NCI-H82 treated with DMSO at 0.1 percent for 48 hours (cell line): ENCODE results near the gene SRRT.
"Not testable (repeated sequence)": the region's sequence is repeated elsewhere in the genome, so short reads cannot be mapped to it uniquely, and the experiment has no call there.

Experiments used
- DNase-seq: peaks from one replicate; lab custom pipeline; 2025; ENCODE audit not compliant: unreplicated experiment; lab: John Stamatoyannopoulos, UW

The SRRT gene

GRCh38 chr7:100854899-100855298, 20.0 kb upstream of the SRRT start:
- not testable (repeated sequence) for DNase-seq

GRCh38 chr7:100855515-100855914, 19.4 kb upstream of the SRRT start:
- no peak for DNase-seq

GRCh38 chr7:100856871-100857282, 18.0 kb upstream of the SRRT start:
- no peak for DNase-seq

DNA sequence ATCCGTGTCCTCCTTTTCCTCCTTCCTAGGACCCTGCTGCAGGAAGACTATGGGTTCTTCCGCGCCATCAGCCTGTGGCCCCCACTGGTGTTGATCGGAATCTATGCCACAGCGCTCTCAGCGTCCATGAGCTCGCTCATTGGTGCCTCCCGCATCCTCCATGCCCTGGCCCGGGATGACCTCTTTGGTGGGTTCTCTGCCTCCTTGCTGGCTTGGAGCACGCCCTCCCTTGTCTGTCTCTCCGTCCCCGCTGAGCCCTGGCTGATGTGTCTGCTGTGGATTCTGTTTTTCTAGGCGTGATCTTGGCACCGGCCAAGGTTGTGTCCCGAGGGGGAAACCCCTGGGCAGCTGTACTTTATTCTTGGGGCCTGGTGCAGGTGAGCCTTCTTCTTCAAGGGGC, 15.0 kb upstream of the SRRT start:
- no peak for DNase-seq

- no peak for DNase-seq
Measured at GRCh38 chr7:100860702-100861615, 13.9 kb upstream of the SRRT start.

DNA sequence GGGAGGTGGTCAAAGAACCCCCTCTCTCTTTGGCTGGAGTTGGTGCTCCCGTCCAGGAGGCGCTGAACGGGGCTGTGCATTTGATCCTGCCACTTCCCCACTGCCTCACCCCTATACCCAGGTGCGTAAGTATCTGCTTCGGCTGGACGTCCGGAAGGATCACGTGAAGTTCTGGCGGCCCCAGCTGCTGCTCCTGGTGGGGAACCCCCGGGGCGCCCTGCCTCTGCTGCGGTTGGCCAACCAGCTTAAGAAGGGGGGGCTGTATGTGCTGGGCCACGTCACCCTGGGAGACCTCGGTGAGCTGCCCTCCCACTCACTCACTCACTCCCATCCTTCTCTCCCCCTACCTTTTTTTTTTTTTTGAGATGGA, 13.3 kb upstream of the SRRT start:
- no peak for DNase-seq

DNA sequence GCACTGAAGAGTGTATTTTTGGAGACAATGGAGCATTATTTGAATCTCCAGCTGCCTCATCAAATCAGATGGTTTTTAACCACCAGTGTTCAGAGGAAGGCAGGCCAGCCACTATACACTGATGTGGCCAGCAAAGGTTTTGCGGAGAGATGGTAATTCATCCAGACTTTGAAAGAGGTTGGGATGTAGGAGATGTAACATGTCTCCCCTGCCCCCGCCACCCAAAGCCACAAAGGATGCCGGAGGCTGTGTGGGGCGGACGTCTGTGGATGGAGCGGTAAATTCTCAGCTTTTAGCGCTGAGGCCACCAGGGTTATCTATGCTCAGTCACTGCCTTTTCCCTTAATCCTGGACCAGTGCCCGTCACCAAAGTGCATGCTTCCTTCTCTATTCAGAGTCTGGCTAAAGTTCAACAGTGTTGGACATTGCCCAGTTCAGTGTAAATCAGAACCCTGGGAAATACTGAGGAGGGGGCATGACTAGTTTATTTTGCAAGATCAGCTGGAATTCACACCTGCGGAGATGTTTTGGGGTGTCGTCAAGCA, 11.4 kb upstream of the SRRT start:
- DNase-seq: no peak

- DNase-seq: no peak
Measured at GRCh38 chr7:100864263-100864845, 10.5 kb upstream of the SRRT start.

DNA sequence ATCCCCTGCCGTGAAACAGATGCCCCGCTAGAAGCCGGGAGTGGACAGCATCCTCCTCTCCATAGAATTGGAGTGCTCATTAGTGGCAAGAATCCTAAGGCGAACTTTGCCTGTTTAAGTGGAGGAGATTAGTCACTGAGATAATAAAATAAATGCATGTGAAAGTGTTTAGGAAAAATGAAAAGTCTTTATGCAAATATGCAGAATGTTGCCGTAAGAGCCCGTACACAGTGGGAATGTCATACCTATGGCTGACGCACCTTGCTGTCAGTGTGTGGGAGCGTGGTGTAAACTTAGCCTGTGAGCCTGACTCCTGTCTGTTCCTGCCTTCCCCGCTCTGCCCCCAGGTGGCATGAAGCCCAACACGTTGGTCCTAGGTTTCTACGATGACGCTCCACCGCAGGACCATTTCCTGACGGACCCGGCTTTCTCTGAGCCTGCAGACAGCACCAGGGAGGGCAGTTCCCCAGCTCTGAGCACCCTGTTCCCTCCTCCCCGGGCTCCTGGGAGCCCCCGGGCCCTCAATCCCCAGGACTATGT, 9.5 kb upstream of the SRRT start:
- no peak for DNase-seq

- DNase-seq: no peak
Measured at GRCh38 chr7:100865938-100866728, 8.8 kb upstream of the SRRT start.

GRCh38 chr7:100866729-100867039, 8.2 kb upstream of the SRRT start:
- no peak for DNase-seq

- no peak for DNase-seq
Measured at GRCh38 chr7:100867040-100867775, 7.7 kb upstream of the SRRT start, which contains the start of gene TRIP6. Gene TRIP6 (plus strand): TSS chr7:100867387. CDS start chr7:100867498, 111 bp downstream.

- no peak for DNase-seq
Measured at GRCh38 chr7:100867776-100868485, 7.0 kb upstream of the SRRT start.

DNA sequence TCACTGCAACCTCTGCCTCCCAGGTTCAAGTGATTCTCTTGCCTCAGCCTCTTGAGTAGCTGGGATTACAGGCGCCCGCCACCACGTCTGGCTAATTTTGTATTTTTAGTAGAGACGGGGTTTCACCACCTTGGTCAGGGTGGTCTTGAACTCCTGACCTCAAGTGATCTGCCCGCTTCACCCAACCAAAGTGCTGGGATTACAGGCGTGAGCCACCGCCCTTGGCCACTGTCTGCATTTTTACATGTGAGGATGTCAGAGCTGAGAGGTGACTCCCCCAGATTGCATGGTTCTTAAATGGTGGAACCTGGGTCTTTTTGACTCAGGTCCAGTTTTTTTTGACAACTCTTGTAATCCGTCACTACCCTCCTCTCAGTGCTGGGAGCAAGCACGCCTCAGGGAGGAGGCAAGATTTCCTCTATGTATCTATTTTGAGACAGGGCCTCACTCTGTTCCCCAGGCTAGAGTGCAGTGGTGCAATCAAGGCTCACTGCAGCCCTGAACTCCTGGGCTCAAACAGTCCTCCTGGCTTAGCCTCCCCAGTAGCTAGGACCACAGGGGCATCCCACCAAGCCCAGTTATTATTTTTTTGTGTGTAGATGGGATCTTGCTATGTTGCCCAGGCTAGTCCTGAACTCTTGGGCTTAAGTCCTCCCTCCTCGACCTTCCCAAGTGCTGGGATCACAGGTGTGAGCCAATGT, 1.2 kb upstream of the SRRT start:
- DNase-seq: no peak

DNA sequence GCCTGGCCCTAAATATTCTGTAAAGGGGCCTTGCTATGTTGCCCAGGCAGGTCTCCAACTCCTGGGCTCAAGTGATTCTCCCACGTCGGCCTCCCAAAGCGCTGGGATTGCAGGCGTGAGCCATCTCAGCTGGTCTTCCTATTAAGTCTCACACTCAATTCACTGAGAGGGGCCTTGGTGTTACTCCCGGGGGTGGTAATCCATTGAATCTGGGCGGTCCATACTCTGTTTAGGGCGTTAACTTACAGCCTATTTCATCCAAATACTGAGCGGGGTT, 665 bp upstream of the SRRT start:
- no peak for DNase-seq

- no peak for DNase-seq
Measured at GRCh38 chr7:100875356-100875751, 451 bp downstream of the SRRT start.

- no peak for DNase-seq
Measured at GRCh38 chr7:100878013-100878412, 3.1 kb downstream of the SRRT start.

GRCh38 chr7:100878685-100879084, 3.8 kb downstream of the SRRT start:
- no peak for DNase-seq

DNA sequence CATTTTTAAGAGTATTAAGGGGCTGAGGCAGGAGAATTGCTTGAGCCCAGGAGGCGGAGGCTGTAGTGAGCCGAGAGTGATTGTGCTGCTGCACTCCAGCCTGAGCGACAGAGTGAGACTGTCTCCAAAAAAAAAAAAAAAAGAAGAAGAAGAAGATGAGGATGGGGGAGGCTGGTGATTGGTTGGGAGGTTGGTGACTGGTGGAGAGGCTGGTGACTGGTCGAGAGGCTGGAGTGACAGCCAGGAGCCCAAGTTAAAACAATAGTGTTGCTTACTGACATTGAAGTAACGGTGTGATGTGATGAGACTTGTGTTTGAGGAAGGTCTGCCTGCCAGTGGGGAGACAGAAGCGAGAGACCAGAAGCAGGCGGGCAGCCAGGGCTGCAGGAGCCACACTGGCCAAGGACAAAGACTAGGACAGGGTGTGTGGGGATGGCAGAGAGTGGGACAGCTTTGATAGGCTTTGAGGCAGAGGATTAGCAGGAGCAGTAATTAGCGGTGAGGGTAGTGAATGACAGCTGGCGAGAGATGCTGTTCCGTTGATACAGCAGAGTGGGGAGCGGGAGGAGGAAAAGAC, 4.9 kb downstream of the SRRT start:
- peak; percentile 93 for DNase-seq
